Smooth muscle cell (in vitro differentiated cells): ENCODE results near the gene KIF1B. TPM values are rescaled to one million over a fixed set of nuclear protein-coding genes. Genes with fewer than 3 reads are reported as not detected.

Experiments used
- DNase-seq: peaks from one replicate; lab custom pipeline; 2025; ENCODE audit not compliant: unreplicated experiment; lab: John Stamatoyannopoulos, UW
- H2AFZ ChIP-seq: fragments of 200-600 bp; sonication (generic); 2 replicates; pipeline ENCODE4 v1.6.0; 2016; ENCODE audit warnings: antibody characterized with exemption, low read depth, mild to moderate bottlenecking
- H3F3A ChIP-seq: fragments of 200-600 bp; sonication (generic); 2 replicates; pipeline ENCODE4 v1.6.0; 2017; ENCODE audit warnings: antibody characterized with exemption, low read depth
- H3K27ac ChIP-seq: fragments of 200-600 bp; sonication (generic); 2 replicates; pipeline ENCODE4 v1.5.1; 2016; ENCODE audit warnings: low read depth, mild to moderate bottlenecking
- H3K27me3 ChIP-seq: fragments of 200-600 bp; sonication (generic); 2 replicates; pipeline ENCODE4 v1.6.1; 2016; ENCODE audit warnings: low read depth, mild to moderate bottlenecking
- H3K36me3 ChIP-seq: fragments of 200-600 bp; sonication (generic); 2 replicates; pipeline ENCODE4 v1.5.1; 2016; ENCODE audit warnings: low read depth
- H3K4me1 ChIP-seq: fragments of 200-600 bp; sonication (generic); 2 replicates; pipeline ENCODE4 v1.5.1; 2016; ENCODE audit warnings: low read depth
- H3K4me2 ChIP-seq: fragments of 200-600 bp; sonication (generic); 2 replicates; pipeline ENCODE4 v1.6.0; 2016; ENCODE audit warnings: mild to moderate bottlenecking
- H3K4me3 ChIP-seq: fragments of 200-600 bp; sonication (generic); 2 replicates; pipeline ENCODE4 v1.5.1; 2016; ENCODE audit warnings: mild to moderate bottlenecking
- H3K79me2 ChIP-seq: fragments of 200-600 bp; sonication (generic); 2 replicates; pipeline ENCODE4 v1.6.0; 2016; ENCODE audit warnings: low read depth, mild to moderate bottlenecking
- H3K9ac ChIP-seq: fragments of 200-600 bp; sonication (generic); 2 replicates; pipeline ENCODE4 v1.6.0; 2016; ENCODE audit warnings: low read depth
- H3K9me3 ChIP-seq: fragments of 200-600 bp; sonication (generic); replicated peaks from 2 replicates; pipeline ENCODE4 v1.5.1; 2016; ENCODE audit warnings: low read depth
- H4K20me1 ChIP-seq: fragments of 200-600 bp; sonication (generic); 2 replicates; pipeline ENCODE4 v1.6.0; 2016; ENCODE audit warnings: low read depth
- WGBS: methylation state at CpG from one replicate; pipeline ENCODE4 v1.1.7; 2016; ENCODE audit warnings: low lambda C conversion rate; 5-methylcytosine and 5-hydroxymethylcytosine counted together
- polyA plus RNA-seq: library from polyadenylated mRNA; unstranded; fragments of >200 nt; fragmentation: Nextera tagmentation; extraction: Ambion mirVana; gene quantifications from 2 replicates; pipeline ENCODE4 v1.2.1, GENCODE V29; 2016
- total RNA-seq: library from RNA; depleted of rRNA; stranded (reverse); fragments of >200 nt; gene quantifications from 2 replicates; pipeline ENCODE4 v1.2.3, GENCODE V29; 2014
- TF ChIP-seq, protein P1 (sequence below): fragments of 200-600 bp; sonication (generic); IDR thresholded peaks from 2 replicates; pipeline ENCODE4 v1.5.1; 2017; ENCODE audit warnings: borderline replicate concordance, mild to moderate bottlenecking, antibody characterized with exemption; ENCODE audit not compliant: insufficient read depth, poor library complexity, severe bottlenecking

KIF1B gene
- total and polyA plus RNA-seq, 2 experiments from 2014 or later = 9.1 to 29.6 TPM

DNA sequence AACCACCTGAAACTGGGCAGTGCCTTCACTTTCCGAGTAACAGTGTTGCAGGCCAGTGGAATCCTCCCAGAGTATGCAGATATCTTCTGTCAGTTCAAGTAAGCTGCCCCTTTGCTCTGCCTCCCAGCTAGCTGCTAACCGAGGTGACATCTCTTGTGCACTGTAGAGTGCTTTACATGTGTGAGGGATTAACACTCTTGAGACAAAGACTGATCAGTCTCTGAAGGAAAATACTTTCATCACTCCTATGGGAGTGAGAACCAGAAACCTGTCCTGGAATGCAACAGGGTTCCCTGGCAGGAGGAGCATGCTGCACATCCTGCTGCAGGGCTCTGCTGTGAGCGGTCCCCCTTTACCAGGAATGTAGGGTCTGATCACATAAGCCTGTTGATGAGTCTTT lies 127.1 kb downstream of the KIF1B start:
- H3K27me3 ChIP-seq = no peaks in the 10 kb centered on the region
- TF ChIP-seq, protein P1, sequence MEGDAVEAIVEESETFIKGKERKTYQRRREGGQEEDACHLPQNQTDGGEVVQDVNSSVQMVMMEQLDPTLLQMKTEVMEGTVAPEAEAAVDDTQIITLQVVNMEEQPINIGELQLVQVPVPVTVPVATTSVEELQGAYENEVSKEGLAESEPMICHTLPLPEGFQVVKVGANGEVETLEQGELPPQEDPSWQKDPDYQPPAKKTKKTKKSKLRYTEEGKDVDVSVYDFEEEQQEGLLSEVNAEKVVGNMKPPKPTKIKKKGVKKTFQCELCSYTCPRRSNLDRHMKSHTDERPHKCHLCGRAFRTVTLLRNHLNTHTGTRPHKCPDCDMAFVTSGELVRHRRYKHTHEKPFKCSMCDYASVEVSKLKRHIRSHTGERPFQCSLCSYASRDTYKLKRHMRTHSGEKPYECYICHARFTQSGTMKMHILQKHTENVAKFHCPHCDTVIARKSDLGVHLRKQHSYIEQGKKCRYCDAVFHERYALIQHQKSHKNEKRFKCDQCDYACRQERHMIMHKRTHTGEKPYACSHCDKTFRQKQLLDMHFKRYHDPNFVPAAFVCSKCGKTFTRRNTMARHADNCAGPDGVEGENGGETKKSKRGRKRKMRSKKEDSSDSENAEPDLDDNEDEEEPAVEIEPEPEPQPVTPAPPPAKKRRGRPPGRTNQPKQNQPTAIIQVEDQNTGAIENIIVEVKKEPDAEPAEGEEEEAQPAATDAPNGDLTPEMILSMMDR = no peak
- 86% methylated on average over 3 of the region's 3 CpGs for WGBS
- H3K79me2 ChIP-seq = no peaks in the 10 kb centered on the region
- no peaks in the 10 kb centered on the region for H3K36me3 ChIP-seq
- no peak overlapping the region for H3K9ac ChIP-seq
- H3K4me2 ChIP-seq = no peak overlapping the region
- H3K4me3 ChIP-seq = no peak overlapping the region
- no peaks in the 10 kb centered on the region for H3K9me3 ChIP-seq
- no peak for DNase-seq
- no peaks in the 10 kb centered on the region for H4K20me1 ChIP-seq
- H3K27ac ChIP-seq = no peak overlapping the region
- H3F3A ChIP-seq = no peaks in the 10 kb centered on the region
- no peak overlapping the region for H2AFZ ChIP-seq
- peaks cover 10% of the 10 kb centered on the region for H3K4me1 ChIP-seq

DNA sequence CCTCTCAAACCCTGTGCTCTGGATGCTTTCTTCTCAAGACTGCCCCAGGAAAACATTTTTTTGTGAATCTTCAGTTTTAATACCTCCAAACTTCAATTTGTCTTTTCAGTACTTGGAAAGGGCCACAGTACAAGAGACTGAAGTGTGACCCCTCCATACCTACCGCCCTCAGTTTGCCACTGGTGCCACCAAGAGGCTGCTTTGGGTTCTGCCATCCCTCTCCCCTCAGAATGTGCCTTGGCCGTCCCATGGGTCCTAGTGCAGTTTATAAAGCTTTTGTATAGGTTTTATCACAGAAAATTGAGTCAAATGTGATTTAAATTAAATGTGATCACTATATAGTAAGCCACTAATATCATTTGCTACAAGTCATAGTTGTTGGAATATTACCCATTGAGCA lies 127.7 kb downstream of the KIF1B start:
- TF ChIP-seq, protein P1 = peak; percentile 48
- no peak overlapping the region for H3K4me2 ChIP-seq

DNA sequence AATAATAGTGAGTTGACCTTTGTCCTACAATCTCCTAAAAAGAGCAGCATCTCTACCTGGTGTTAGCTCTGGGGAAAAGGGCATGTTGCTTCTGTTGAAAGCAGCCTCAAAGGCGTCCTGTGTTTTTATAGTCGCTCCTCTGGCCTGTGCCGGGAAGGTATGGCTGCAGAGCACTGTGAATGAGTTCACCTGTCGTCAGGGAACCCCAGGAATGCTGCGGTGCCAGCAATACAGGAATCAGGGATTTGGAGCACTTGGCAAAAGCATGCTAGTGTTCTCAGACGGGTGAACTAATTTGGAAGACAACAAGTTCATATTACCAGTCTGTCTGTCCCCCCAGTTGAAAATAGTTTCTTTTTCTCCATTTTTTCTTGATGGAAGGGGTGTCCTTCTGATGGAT lies 128.2 kb downstream of the KIF1B start:
- no peak overlapping the region for H3K4me3 ChIP-seq
- DNase-seq = no peak
- H3K27me3 ChIP-seq = no peaks in the 10 kb centered on the region
- H3K9me3 ChIP-seq = no peaks in the 10 kb centered on the region
- H3K9ac ChIP-seq = no peak overlapping the region
- peaks cover 5% of the 10 kb centered on the region for H3K36me3 ChIP-seq
- no peak overlapping the region for H3K4me2 ChIP-seq
- WGBS = 61% methylated on average over 6 of the region's 6 CpGs
- no peak overlapping the region for H2AFZ ChIP-seq
- TF ChIP-seq, protein P1 = no peak
- no peaks in the 10 kb centered on the region for H3K79me2 ChIP-seq
- H3K4me1 ChIP-seq = peaks cover 10% of the 10 kb centered on the region
- H3K27ac ChIP-seq = peak overlapping the region; percentile 64
- no peaks in the 10 kb centered on the region for H4K20me1 ChIP-seq
- H3F3A ChIP-seq = no peaks in the 10 kb centered on the region

More for the DNA sequence above, 127.7 kb downstream of the KIF1B start:
- no peaks in the 10 kb centered on the region for H4K20me1 ChIP-seq
- no peaks in the 10 kb centered on the region for H3K9me3 ChIP-seq
- no peak overlapping the region for H2AFZ ChIP-seq
- no peaks in the 10 kb centered on the region for H3K79me2 ChIP-seq
- DNase-seq = no peak
- H3K27me3 ChIP-seq = no peaks in the 10 kb centered on the region
- no peak overlapping the region for H3K27ac ChIP-seq
- H3K9ac ChIP-seq = no peak overlapping the region
- no peaks in the 10 kb centered on the region for H3F3A ChIP-seq
- peaks cover 3% of the 10 kb centered on the region for H3K36me3 ChIP-seq
- no peak overlapping the region for H3K4me3 ChIP-seq
- 57% methylated on average over 2 of the region's 2 CpGs for WGBS
- peaks cover 10% of the 10 kb centered on the region for H3K4me1 ChIP-seq

DNA sequence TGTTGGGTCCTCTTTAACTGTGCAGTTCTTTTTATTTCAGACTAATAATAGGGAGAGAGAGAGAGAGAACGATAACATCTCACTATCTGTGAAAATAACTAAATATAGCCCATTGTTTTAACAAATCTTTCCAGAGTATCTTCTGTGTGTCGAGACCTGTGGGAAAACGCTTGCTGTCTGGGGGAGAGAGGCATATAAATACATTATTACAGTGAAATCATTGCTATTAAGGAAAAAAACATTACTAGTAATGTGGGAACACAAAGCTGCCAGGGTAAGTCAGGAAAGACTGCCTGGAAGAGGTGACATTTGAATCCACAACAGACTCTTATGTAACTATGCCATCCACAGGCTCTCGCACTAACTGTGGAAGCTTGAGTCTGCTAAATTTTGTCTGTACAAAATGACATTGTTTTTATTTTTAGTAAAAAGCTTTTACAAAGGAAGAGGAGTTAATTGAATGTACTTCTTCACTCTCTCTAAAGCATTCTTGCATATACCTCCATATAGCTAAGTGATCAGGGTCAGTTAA lies 128.7 kb downstream of the KIF1B start:
- no peak for DNase-seq

More for the DNA sequence above, 128.7 kb downstream of the KIF1B start:
- 90% methylated on average over 4 of the region's 4 CpGs for WGBS
- Histone ChIP-seq H3K4me3 (no peak overlapping the region), H3K27ac (peak overlapping the region; percentile 64), H3K4me1 (peaks cover 10% of the 10 kb centered on the region), H3K79me2 (no peaks in the 10 kb centered on the region), H3K36me3 (peaks cover 5% of the 10 kb centered on the region), H3K27me3 (no peaks in the 10 kb centered on the region), H3F3A (no peaks in the 10 kb centered on the region), H4K20me1 (no peaks in the 10 kb centered on the region), H2AFZ (no peak overlapping the region), H3K4me2 (no peak overlapping the region), H3K9me3 (no peaks in the 10 kb centered on the region), H3K9ac (no peak overlapping the region)
- TF ChIP-seq, protein P1 = no peak
